ENCODE measurements around the gene UST.
A peak's percentile ranks its signal among the peaks of the same experiment; 100 is the strongest.

Gene UST

GRCh38 chr6:148935705-148936435 lies 189.0 kb downstream of the UST start:
- Mint-ChIP-seq H3K27me3 (ENCODE audit: low read depth, poor library complexity) (no peaks in the 10 kb centered on the region), H3K27ac (no peak overlapping the region), H3K9me3 (no peaks in the 10 kb centered on the region), H3K36me3 (ENCODE audit: low read depth) (peaks cover under 1% of the 10 kb centered on the region), H3K4me3 (no peak overlapping the region), H3K4me1 (peaks cover 25% of the 10 kb centered on the region)
- TF ChIP-seq, protein P1, sequence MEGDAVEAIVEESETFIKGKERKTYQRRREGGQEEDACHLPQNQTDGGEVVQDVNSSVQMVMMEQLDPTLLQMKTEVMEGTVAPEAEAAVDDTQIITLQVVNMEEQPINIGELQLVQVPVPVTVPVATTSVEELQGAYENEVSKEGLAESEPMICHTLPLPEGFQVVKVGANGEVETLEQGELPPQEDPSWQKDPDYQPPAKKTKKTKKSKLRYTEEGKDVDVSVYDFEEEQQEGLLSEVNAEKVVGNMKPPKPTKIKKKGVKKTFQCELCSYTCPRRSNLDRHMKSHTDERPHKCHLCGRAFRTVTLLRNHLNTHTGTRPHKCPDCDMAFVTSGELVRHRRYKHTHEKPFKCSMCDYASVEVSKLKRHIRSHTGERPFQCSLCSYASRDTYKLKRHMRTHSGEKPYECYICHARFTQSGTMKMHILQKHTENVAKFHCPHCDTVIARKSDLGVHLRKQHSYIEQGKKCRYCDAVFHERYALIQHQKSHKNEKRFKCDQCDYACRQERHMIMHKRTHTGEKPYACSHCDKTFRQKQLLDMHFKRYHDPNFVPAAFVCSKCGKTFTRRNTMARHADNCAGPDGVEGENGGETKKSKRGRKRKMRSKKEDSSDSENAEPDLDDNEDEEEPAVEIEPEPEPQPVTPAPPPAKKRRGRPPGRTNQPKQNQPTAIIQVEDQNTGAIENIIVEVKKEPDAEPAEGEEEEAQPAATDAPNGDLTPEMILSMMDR (IDR thresholded peaks at IDR 0.05), result no peak
- no peak for DNase-seq

DNA sequence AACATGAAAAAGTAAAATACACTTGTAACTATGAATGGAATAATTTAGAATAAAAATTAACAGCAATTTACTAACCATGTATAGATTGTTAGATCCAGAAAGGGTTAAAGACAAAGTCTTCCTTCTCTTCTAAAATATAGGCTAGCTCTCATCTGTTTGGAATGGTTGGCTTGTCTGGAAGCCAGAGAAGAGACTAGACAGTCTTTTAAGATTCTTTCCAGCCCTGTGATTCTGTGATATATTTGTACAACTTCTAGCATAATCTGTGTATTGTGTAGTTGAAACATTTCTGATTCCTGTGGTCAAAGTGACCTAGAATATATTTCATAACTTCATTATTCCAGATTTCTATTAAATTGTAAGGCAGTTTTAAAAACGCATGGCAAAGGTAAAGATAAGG lies 196.6 kb downstream of the UST start:
- Mint-ChIP-seq H3K4me1 (peaks cover 17% of the 10 kb centered on the region), H3K27ac (no peak overlapping the region), H3K36me3 (ENCODE audit: low read depth) (peaks cover 19% of the 10 kb centered on the region), H3K9me3 (no peaks in the 10 kb centered on the region), H3K27me3 (ENCODE audit: low read depth, poor library complexity) (no peaks in the 10 kb centered on the region), H3K4me3 (no peak overlapping the region)
- DNase-seq, result no peak
- TF ChIP-seq, protein P1 (IDR thresholded peaks at IDR 0.05), result no peak

- TF ChIP-seq, protein P1 (IDR thresholded peaks at IDR 0.05), result no peak
- no peaks in the 10 kb centered on the region for H3K9me3 Mint-ChIP-seq
- H3K27me3 Mint-ChIP-seq (ENCODE audit: low read depth, poor library complexity), result no peaks in the 10 kb centered on the region
- peaks cover 18% of the 10 kb centered on the region for H3K4me1 Mint-ChIP-seq
- peaks cover 19% of the 10 kb centered on the region for H3K36me3 Mint-ChIP-seq (ENCODE audit: low read depth)
- DNase-seq, result no peak
- no peak overlapping the region for H3K4me3 Mint-ChIP-seq
- no peak overlapping the region for H3K27ac Mint-ChIP-seq
Measured at GRCh38 chr6:148944608-148945007, 197.8 kb downstream of the UST start.

GRCh38 chr6:148945301-148946021 lies 198.6 kb downstream of the UST start:
- peaks cover 26% of the 10 kb centered on the region for H3K4me1 Mint-ChIP-seq
- H3K27ac Mint-ChIP-seq, result no peak overlapping the region
- H3K36me3 Mint-ChIP-seq (ENCODE audit: low read depth), result peaks cover 26% of the 10 kb centered on the region
- no peak overlapping the region for H3K4me3 Mint-ChIP-seq
- H3K9me3 Mint-ChIP-seq, result no peaks in the 10 kb centered on the region
- DNase-seq, result no peak
- H3K27me3 Mint-ChIP-seq (ENCODE audit: low read depth, poor library complexity), result no peaks in the 10 kb centered on the region
- TF ChIP-seq, protein P1 (IDR thresholded peaks at IDR 0.05), result no peak

DNA sequence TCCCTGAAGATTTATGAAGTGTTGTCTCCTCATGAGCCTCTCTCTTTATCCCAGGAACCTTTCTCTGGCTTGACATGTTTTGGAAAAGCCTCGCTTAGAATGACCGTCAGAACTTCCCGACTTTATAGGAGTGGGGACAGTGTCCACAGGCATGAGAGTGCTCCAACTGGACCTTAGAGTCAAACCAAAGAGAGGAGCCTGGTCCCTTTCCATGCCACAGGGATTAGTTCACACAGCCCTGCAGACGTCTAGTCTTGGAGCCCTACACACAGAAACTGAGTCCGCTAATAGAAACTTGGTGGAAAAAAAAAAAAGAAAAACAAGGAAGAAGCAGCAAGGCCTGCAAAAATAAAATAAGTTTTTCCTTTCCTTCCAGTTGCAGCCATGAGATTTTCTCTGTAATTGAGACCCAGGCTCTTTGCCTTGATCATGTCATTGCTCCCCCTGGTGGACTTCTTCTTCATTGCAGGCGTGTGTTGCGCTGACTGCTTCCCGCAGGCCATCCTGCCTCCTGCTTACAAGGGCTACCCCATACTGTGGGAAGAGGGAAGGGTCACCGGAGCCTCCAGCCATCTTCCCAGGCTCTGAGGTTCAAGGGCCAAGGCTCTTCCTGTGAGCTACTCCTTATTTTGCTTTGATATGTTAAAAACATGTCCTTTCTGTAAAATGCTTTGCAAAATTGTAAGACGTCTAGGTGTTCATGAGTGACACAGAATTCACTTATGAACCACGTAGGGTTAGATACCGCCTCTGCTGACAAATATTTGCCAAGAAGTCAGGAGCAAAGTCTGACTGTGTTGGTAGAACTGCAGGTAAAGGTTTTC lies 201.0 kb downstream of the UST start:
- Mint-ChIP-seq H3K27me3 (ENCODE audit: low read depth, poor library complexity) (no peaks in the 10 kb centered on the region), H3K36me3 (ENCODE audit: low read depth) (peaks cover 11% of the 10 kb centered on the region), H3K4me3 (peak overlapping the region; percentile 31), H3K9me3 (no peaks in the 10 kb centered on the region), H3K4me1 (peaks cover 48% of the 10 kb centered on the region), H3K27ac (no peak overlapping the region)
- DNase-seq, result peak; percentile 82
- TF ChIP-seq, protein P1 (IDR thresholded peaks at IDR 0.05), result peak; percentile 83

Data from nephron progenitor cell (in vitro differentiated cells).